K562 (cell line): Measurements from ENCODE around the gene NINJ2. TPM values are rescaled to one million over a fixed set of nuclear protein-coding genes. Genes with fewer than 3 reads are reported as not detected.

Source experiments
- ATAC-seq: fragments of 200-7000 bp; cut with Tn5 transposase; 3 replicates; pipeline ENCODE4 v1.9.1; 2020; ENCODE audit warnings: moderate library complexity
- BruUV-seq: library from RNA; stranded (reverse); fragments of 400-500 nt; replicated peaks from 2 replicates; lab custom pipeline; 2021; lab: Mats Ljungman, UMichigan
- CTCF ChIA-PET: fragments of 300-600 bp; formaldehyde crosslinking; extraction: SDS; loops from one replicate; lab custom pipeline; 2021; ENCODE audit warnings: low intra/inter-chr PET ratio; lab: Yijun Ruan, JAX
- POLR2A ChIA-PET: fragments of 300-600, 350-650 bp; sonication (Branson Sonifier 250); formaldehyde crosslinking; extraction: SDS; loops from one replicate; lab custom pipeline; 2021; ENCODE audit warnings: antibody characterized with exemption, inconsistent platforms; lab: Yijun Ruan, JAX
- DNase-seq, 4 experiments: peaks; one replicate each; pipeline versions ENCODE4 v3.0.0 to v3.0.0-alpha.2; 2011 to 2018; ENCODE audit warnings: low spot score in 3 of 4, mixed read lengths in 3 of 4; ENCODE audit errors: extremely low read depth in 1 of 4
- FAIRE-seq: peaks from 2 replicates; lab custom pipeline; 2011; peaks lifted over from hg19 to GRCh38; lab: Jason Lieb, UNC
- H2AFZ ChIP-seq: 2 replicates; pipeline ENCODE4 v1.6.0; 2011; ENCODE audit warnings: low read depth, low read length, control low read depth, inconsistent platforms
- H3K27ac ChIP-seq: fragments of 200-600 bp; 3 replicates; pipeline ENCODE4 v1.8.0; 2011; ENCODE audit warnings: low read depth, mild to moderate bottlenecking, control low read depth, inconsistent platforms, low read length, moderate library complexity, mixed read lengths; ENCODE audit errors: extremely low read depth
- H3K27me3 ChIP-seq, 2 experiments: fragments of 300-600 bp in 1 of 2; 2 replicates in 1 of 2; 3 replicates in 1 of 2; pipeline versions ENCODE4 v1.6.0 to v1.8.0; 2011; ENCODE audit warnings: inconsistent platforms in 2 of 2, low read length in 2 of 2, mild to moderate bottlenecking in 1 of 2, mixed read lengths in 1 of 2, moderate library complexity in 1 of 2; ENCODE audit not compliant: control insufficient read depth in 2 of 2, insufficient read depth in 2 of 2
- H3K36me3 ChIP-seq: fragments of 300-600 bp; 3 replicates; pipeline ENCODE4 v1.8.0; 2011; ENCODE audit warnings: mild to moderate bottlenecking, low read length, inconsistent platforms; ENCODE audit not compliant: control insufficient read depth, insufficient read depth
- H3K4me1 ChIP-seq, 2 experiments: fragments of 200-600 bp in 1 of 2; replicated peaks in 1 of 2; 2 replicates in 1 of 2; 3 replicates in 1 of 2; pipeline versions ENCODE4 v1.5.1 to v1.8.0; 2011; ENCODE audit warnings: inconsistent platforms in 2 of 2, low read length in 2 of 2, mild to moderate bottlenecking in 1 of 2, mixed read lengths in 1 of 2, moderate library complexity in 1 of 2; ENCODE audit not compliant: control insufficient read depth in 2 of 2, insufficient read depth in 2 of 2
- H3K4me2 ChIP-seq: 2 replicates; pipeline ENCODE4 v1.6.1; 2011; ENCODE audit warnings: low read length, control low read depth, inconsistent platforms, mixed read lengths; ENCODE audit not compliant: insufficient read depth
- H3K4me3 ChIP-seq: fragments of 200-600 bp; sonication (generic), shearing (Covaris generic); 2 replicates; pipeline ENCODE4 v1.5.1; 2016; ENCODE audit warnings: control low read depth, inconsistent platforms
- H3K79me2 ChIP-seq: fragments of 200-600 bp; 3 replicates; pipeline ENCODE4 v1.8.0; 2011; ENCODE audit warnings: low read length, inconsistent platforms; ENCODE audit not compliant: control insufficient read depth, insufficient read depth
- H3K9ac ChIP-seq, 2 experiments: 2 replicates each; pipeline versions ENCODE4 v1.6.0 to v1.6.1; 2011; ENCODE audit warnings: low read depth in 2 of 2, low read length in 2 of 2, control low read depth in 1 of 2, inconsistent platforms in 1 of 2, mild to moderate bottlenecking in 1 of 2, mixed read lengths in 1 of 2; ENCODE audit not compliant: insufficient read depth in 1 of 2
- H3K9me1 ChIP-seq: one replicate; pipeline ENCODE4 v1.6.0; 2011; ENCODE audit warnings: inconsistent platforms, mild to moderate bottlenecking, low read length, moderate library complexity; ENCODE audit not compliant: control insufficient read depth, insufficient read depth
- H3K9me3 ChIP-seq: replicated peaks from 2 replicates; pipeline ENCODE4 v1.5.1; 2011; ENCODE audit warnings: low read depth, low read length, inconsistent platforms; ENCODE audit not compliant: control insufficient read depth, insufficient read depth
- H4K20me1 ChIP-seq: replicated peaks from 2 replicates; pipeline ENCODE4 v1.6.1; 2011; ENCODE audit warnings: low read length, inconsistent platforms, mixed read lengths; ENCODE audit not compliant: control insufficient read depth, insufficient read depth
- BRD9 ChIP-seq: fragments of 450-650 bp; IDR thresholded peaks from 2 replicates; pipeline ENCODE4 v1.6.1; 2018; ENCODE audit warnings: low read depth; ENCODE audit not compliant: partially characterized antibody
- CBX5 ChIP-seq: IDR thresholded peaks from 2 replicates; pipeline ENCODE4 v1.6.1; 2014; ENCODE audit warnings: low read depth, borderline replicate concordance
- CREB1 ChIP-seq, 2 experiments: sonication (generic) in 1 of 2; formaldehyde crosslinking in 1 of 2; IDR thresholded peaks; 2 replicates each; pipeline versions ENCODE4 v1.6.1 to v1.8.0; 2012 to 2022; ENCODE audit warnings: inconsistent platforms in 1 of 2, mild to moderate bottlenecking in 1 of 2, missing genetic modification reagents in 1 of 2, moderate library complexity in 1 of 2
- DDX20 ChIP-seq: fragments of 450-650 bp; IDR thresholded peaks from 2 replicates; pipeline ENCODE4 v1.6.1; 2016; ENCODE audit warnings: missing genetic modification characterization, low read depth, mild to moderate bottlenecking, missing compliant biosample characterization, moderate library complexity
- EGR1 ChIP-seq: fragments of 450-650 bp; conservative IDR thresholded peaks from 2 replicates; pipeline ENCODE4 v1.6.1; 2017; ENCODE audit warnings: mild to moderate bottlenecking
- FOXK2 ChIP-seq, 2 experiments: fragments of 450-650 bp; IDR thresholded peaks in 1 of 2; conservative IDR thresholded peaks in 1 of 2; 2 replicates each; pipeline ENCODE4 v1.6.1; 2016; ENCODE audit warnings: low read depth in 2 of 2, mild to moderate bottlenecking in 1 of 2
- MIER1 ChIP-seq: fragments of 450-650 bp; IDR thresholded peaks from 2 replicates; pipeline ENCODE4 v1.6.1; 2016; ENCODE audit warnings: antibody characterized with exemption, mild to moderate bottlenecking, low read depth
- MTF1 ChIP-seq: fragments of 250-450 bp; sonication (Bioruptor Pico); IDR thresholded peaks from 2 replicates; pipeline ENCODE4 v1.9.0; 2021; ENCODE audit warnings: moderate library complexity, mild to moderate bottlenecking, inconsistent platforms, borderline replicate concordance
- RBBP5 ChIP-seq: fragments of 200-600 bp; sonication (generic); IDR thresholded peaks from 2 replicates; pipeline ENCODE4 v1.6.1; 2012; ENCODE audit warnings: borderline replicate concordance, mild to moderate bottlenecking, low read length, control low read depth, inconsistent platforms; ENCODE audit not compliant: insufficient read depth, poor library complexity, severe bottlenecking
- SMARCA5 ChIP-seq: fragments of 450-650 bp; IDR thresholded peaks from 2 replicates; pipeline ENCODE4 v1.6.1; 2016
- ZBTB8A ChIP-seq: fragments of 450-650 bp; IDR thresholded peaks from 2 replicates; pipeline ENCODE4 v1.6.1; 2018; ENCODE audit warnings: mild to moderate bottlenecking, moderate library complexity; ENCODE audit not compliant: partially characterized antibody
- WGBS: fragments of 100-300 bp; shearing (Covaris generic); methylation state at CpG from one replicate; pipeline ENCODE4 v1.1.6; 2016; ENCODE audit warnings: low coverage, mixed read lengths; ENCODE audit not compliant: insufficient coverage; ENCODE audit errors: missing lambda C conversion rate; 5-methylcytosine and 5-hydroxymethylcytosine counted together
- in situ Hi-C: fragments of 300-500 bp; cut with MboI; formaldehyde crosslinking; loops from 4 replicates; pipeline ENCODE4 v1.15.0; 2018; ENCODE audit warnings: inconsistent platforms, mixed read lengths
- intact Hi-C: fragments of 100-400 bp; cut with micrococcal nuclease; formaldehyde crosslinking; loops from 2 replicates; pipeline ENCODE4 v1.14.2; 2022
- polyA plus RNA-seq, 8 experiments: library from polyadenylated mRNA; depleted of rRNA in 4 of 8; stranded (reverse) in 5 of 8; unstranded in 3 of 8; fragments of >200 nt; fragmentation: Nextera tagmentation in 2 of 8; fragmentation: Illumina TruSeq in 1 of 8; extraction: Ambion mirVana in 2 of 8; extraction: Trizol in 1 of 8; gene quantifications; 2 replicates each; pipeline versions ENCODE4 v1.2.1 to v1.2.3, GENCODE V29; 2011 to 2014; ENCODE audit warnings: inconsistent platforms in 1 of 8, missing spikeins in 1 of 8
- total RNA-seq, 7 experiments: library from RNA; depleted of rRNA in 6 of 7; stranded (reverse); fragments of >200 nt in 6 of 7; fragmentation: Illumina TruSeq in 2 of 7; extraction: Trizol in 2 of 7; gene quantifications; 2 replicates each; pipeline versions ENCODE4 v1.2.1 to v1.2.3, GENCODE V29; 2011 to 2021; ENCODE audit warnings: low replicate concordance in 1 of 7

The NINJ2 gene
- total and polyA plus RNA-seq, 9 of the 15 experiments (the other 6 are each of a cell fraction or from before 2014, with no cell fraction given) = 2.6 to 16.0 (median 4.5) TPM

GRCh38 chr12:580813-581212 is 82.4 kb downstream of the NINJ2 start (continued):
- TF ChIP-seq SMARCA5 (peak; percentile 26; the same call in 1 of the 2 replicates), DDX20 (no peak), MTF1 (CRISPR knock-in tag) (no peak), RBBP5 (no peak), BRD9 (peak; percentile 77), ZBTB8A (no peak), CBX5 (no peak)

GRCh38 chr12:579420-580110 is 83.7 kb downstream of the NINJ2 start:
- 22% methylated on average over 9 of the region's 9 CpGs for WGBS
- ChIA-PET POLR2A (interaction anchor here (0.6 to 1.2 kb wide), 3 partner anchors 12 to 389 kb away, joined by 3 to 5 read pairs (median 3); no protein-coding TSS in a partner anchor), CTCF (no interaction called here)
- Histone ChIP-seq H3K27ac (no peak overlapping the region; the same call in 1 of the 3 replicates), H3K79me2 (no peaks in the 10 kb centered on the region), H3K9me3 (no peaks in the 10 kb centered on the region), H3K9ac (peak overlapping the region in 1 of 2 experiments; percentile 34; a peak in 3 of 4 replicates), H3K4me3 (no peak overlapping the region), H3K4me1 (peaks cover 28 to 31% of the 10 kb centered on the region in 2 experiments; a peak in 4 of 5 replicates), H3K36me3 (no peaks in the 10 kb centered on the region), H3K9me1 (no peaks in the 10 kb centered on the region), H4K20me1 (no peaks in the 10 kb centered on the region), H3K4me2 (peak overlapping the region; percentile 39), H2AFZ (peak overlapping the region; percentile 83), H3K27me3 (no peaks in the 10 kb centered on the region)
- DNase-seq = no peak
- no peak for FAIRE-seq
- no TSS peak for BruUV-seq
- no peak for ATAC-seq
- in situ Hi-C loops (no loop called here), intact Hi-C loops (loop anchor here (5.0 to 10.0 kb wide), 4 partner anchors 33 to 1025 kb away; no protein-coding TSS in a partner anchor)
- TF ChIP-seq EGR1 (0 out of 2 replicates have a peak, but pooled peaks have one; percentile 34), FOXK2 (conservative IDR thresholded peaks at IDR 0.05 in 1 of 2, IDR thresholded peaks at IDR 0.05 in 1 of 2; ENCODE audit: low read depth in 2 of 2) (0 out of 4 replicates have a peak, but pooled peaks of 1 of the 2 experiments have one; percentile 14), MIER1 (no peak), CREB1 (IDR thresholded peaks at IDR 0.05) (no peak), CREB1 (CRISPR knock-in tag; IDR thresholded peaks at IDR 0.05) (no peak)
